CD4-positive, CD25-positive, alpha-beta regulatory T cell (primary cell): Measurements from ENCODE around the gene CALML3. TPM values are rescaled to one million over a fixed set of nuclear protein-coding genes. Genes with fewer than 3 reads are reported as not detected.

Experiments
- polyA plus RNA-seq, 4 donors: library from polyadenylated mRNA; unstranded; fragments of 300-500 nt; fragmentation: Illumina TruSeq; gene quantifications; one replicate each; pipeline ENCODE4 v1.2.3, GENCODE V29; 2021
- total RNA-seq: library from RNA; stranded (reverse); gene quantifications from one replicate; pipeline ENCODE4 v1.2.3, GENCODE V29; 2022

Gene CALML3
- total and polyA plus RNA-seq, 5 donors from 2014 or later: not detected

Other genes with a start within 250 kb of the CALML3 start
- gene UCN3, start 160.0 kb upstream of the CALML3 start, total RNA-seq: not detected
- not detected for gene UCN3, start 160.0 kb upstream of the CALML3 start, polyA plus RNA-seq
- gene TUBAL3, start 120.1 kb upstream of the CALML3 start, total RNA-seq: not detected
- gene TUBAL3, start 120.1 kb upstream of the CALML3 start, polyA plus RNA-seq: under 1 TPM in 1 of 4 donors, not detected in 3; 0.31 TPM
- gene NET1, start 112.4 kb upstream of the CALML3 start, total RNA-seq: 27.7 TPM
- 10 to 100 TPM; 11.3 to 15.4 (median 14.0) TPM for gene NET1, start 112.4 kb upstream of the CALML3 start, polyA plus RNA-seq
- gene CALML5, start 25.4 kb upstream of the CALML3 start, total RNA-seq: not detected
- gene CALML5, start 25.4 kb upstream of the CALML3 start, polyA plus RNA-seq: not detected
- gene ASB13, start 141.6 kb downstream of the CALML3 start, total RNA-seq: 2.9 TPM
- gene ASB13, start 141.6 kb downstream of the CALML3 start, polyA plus RNA-seq: 10 to 100 TPM in 3 of 4 donors, 1 to 10 TPM in 1; 4.4 to 16.0 (median 14.2) TPM
- 75.9 TPM for gene TASOR2, start 159.9 kb downstream of the CALML3 start, total RNA-seq
- gene TASOR2, start 159.9 kb downstream of the CALML3 start, polyA plus RNA-seq: 10 to 100 TPM in 2 of 4 donors, 1 to 10 TPM in 2; 6.7 to 13.6 (median 10.2) TPM